IMR-90 (cell line): ENCODE measurements around the gene SEC31B. TPM values are rescaled to one million over a fixed set of nuclear protein-coding genes. Genes with fewer than 3 reads are reported as not detected.

ENCODE experiments used
- ATAC-seq: fragments of 200-7000 bp; cut with Tn5 transposase; 2 replicates; pipeline ENCODE4 v1.9.1; 2020; ENCODE audit warnings: low read depth, mild to moderate bottlenecking, moderate library complexity
- BruUV-seq: library from RNA; stranded (reverse); fragments of 400-500 nt; replicated peaks from 2 replicates; lab custom pipeline; 2021; lab: Mats Ljungman, UMichigan
- CTCF ChIA-PET: fragments of 300-600 bp; formaldehyde crosslinking; extraction: SDS; loops from one replicate; lab custom pipeline; 2021; ENCODE audit warnings: antibody characterized with exemption; lab: Yijun Ruan, JAX
- POLR2A ChIA-PET: fragments of 300-600 bp; sonication (Branson Sonifier 250); formaldehyde crosslinking; loops from one replicate; lab custom pipeline; 2022; ENCODE audit warnings: antibody characterized with exemption; ENCODE audit not compliant: unreplicated experiment; lab: Charles Lee
- DNase-seq: peaks from one replicate; pipeline ENCODE4 v3.0.0; 2013
- H2AFZ ChIP-seq: replicated peaks from 2 replicates; pipeline ENCODE3; 2013; ENCODE audit warnings: low read length, mild to moderate bottlenecking; ENCODE audit not compliant: poor library complexity
- H2AK5ac ChIP-seq: 2 replicates; pipeline ENCODE4 v1.6.1; 2013; ENCODE audit warnings: low read depth, low read length, inconsistent platforms
- H2AK9ac ChIP-seq: replicated peaks from 2 replicates; pipeline ENCODE3; 2013; ENCODE audit warnings: mild to moderate bottlenecking, low read depth, low read length, moderate library complexity; ENCODE audit not compliant: poor library complexity
- H2BK120ac ChIP-seq: 2 replicates; pipeline ENCODE4 v1.6.1; 2013; ENCODE audit warnings: low read depth, low read length, inconsistent platforms
- H2BK15ac ChIP-seq: 3 replicates; pipeline ENCODE4 v1.6.1; 2013; ENCODE audit warnings: low read depth, low read length, inconsistent platforms
- H2BK20ac ChIP-seq: 2 replicates; pipeline ENCODE4 v1.6.1; 2013; ENCODE audit warnings: low read depth, mild to moderate bottlenecking, inconsistent platforms, low read length, moderate library complexity
- H2BK5ac ChIP-seq: 2 replicates; pipeline ENCODE4 v1.6.1; 2013; ENCODE audit warnings: mild to moderate bottlenecking, low read depth, low read length, inconsistent platforms; ENCODE audit not compliant: poor library complexity, severe bottlenecking
- H3K14ac ChIP-seq: replicated peaks from 2 replicates; pipeline ENCODE4 v1.6.1; 2013; ENCODE audit warnings: low read depth, low read length, inconsistent platforms
- H3K18ac ChIP-seq: 2 replicates; pipeline ENCODE4 v1.6.1; 2013; ENCODE audit warnings: low read depth, low read length, control low read depth
- H3K23ac ChIP-seq: 2 replicates; pipeline ENCODE4 v1.6.1; 2013; ENCODE audit warnings: low read depth, low read length, inconsistent platforms
- H3K27ac ChIP-seq: 2 replicates; pipeline ENCODE4 v1.5.1; 2013; ENCODE audit warnings: mild to moderate bottlenecking, control low read depth, low read length; ENCODE audit not compliant: insufficient read depth
- H3K27me3 ChIP-seq: 2 replicates; pipeline ENCODE4 v1.6.1; 2013; ENCODE audit warnings: low read length; ENCODE audit not compliant: control insufficient read depth, insufficient read depth
- H3K36me3 ChIP-seq: 2 replicates; pipeline ENCODE4 v1.6.1; 2013; ENCODE audit warnings: low read length, mixed read lengths; ENCODE audit not compliant: control insufficient read depth, insufficient read depth
- H3K4ac ChIP-seq: 2 replicates; pipeline ENCODE4 v1.6.1; 2013; ENCODE audit warnings: low read depth, low read length, inconsistent platforms
- H3K4me1 ChIP-seq: 2 replicates; pipeline ENCODE4 v1.6.1; 2013; ENCODE audit warnings: low read length, mixed read lengths; ENCODE audit not compliant: control insufficient read depth, insufficient read depth
- H3K4me2 ChIP-seq: 2 replicates; pipeline ENCODE4 v1.6.1; 2013; ENCODE audit warnings: low read depth, mild to moderate bottlenecking, control low read depth, low read length, moderate library complexity
- H3K4me3 ChIP-seq: 2 replicates; pipeline ENCODE4 v1.5.1; 2013; ENCODE audit warnings: low read depth, mild to moderate bottlenecking, control low read depth, low read length, moderate library complexity; ENCODE audit not compliant: insufficient read depth
- H3K56ac ChIP-seq: 2 replicates; pipeline ENCODE4 v1.6.1; 2013; ENCODE audit warnings: low read length, inconsistent platforms; ENCODE audit not compliant: insufficient read depth; ENCODE audit errors: extremely low read depth
- H3K79me1 ChIP-seq, 2 experiments: 2 replicates each; pipeline ENCODE4 v1.6.1; 2013; ENCODE audit warnings: low read length in 2 of 2, inconsistent platforms in 1 of 2, low read depth in 1 of 2
- H3K9ac ChIP-seq: 2 replicates; pipeline ENCODE4 v1.6.1; 2013; ENCODE audit warnings: low read depth, low read length, control low read depth
- H3K9me1 ChIP-seq: 2 replicates; pipeline ENCODE4 v1.6.1; 2013; ENCODE audit warnings: low read length, inconsistent platforms; ENCODE audit not compliant: insufficient read depth
- H3K9me3 ChIP-seq: 2 replicates; pipeline ENCODE4 v1.6.1; 2013; ENCODE audit warnings: low read length; ENCODE audit not compliant: control insufficient read depth, insufficient read depth
- H4K20me1 ChIP-seq: 2 replicates; pipeline ENCODE4 v1.6.1; 2013; ENCODE audit warnings: low read length, inconsistent platforms; ENCODE audit not compliant: insufficient read depth
- H4K5ac ChIP-seq: 2 replicates; pipeline ENCODE4 v1.6.1; 2013; ENCODE audit warnings: mild to moderate bottlenecking, low read depth, low read length, control low read depth
- H4K8ac ChIP-seq, 2 experiments: 2 replicates each; pipeline ENCODE4 v1.6.1; 2013; ENCODE audit warnings: low read depth in 2 of 2, low read length in 2 of 2, control low read depth in 1 of 2, inconsistent platforms in 1 of 2
- H4K91ac ChIP-seq: 2 replicates; pipeline ENCODE4 v1.6.1; 2013; ENCODE audit warnings: low read depth, low read length, inconsistent platforms; ENCODE audit not compliant: insufficient read depth
- BHLHE40 ChIP-seq: fragments of 150-350 bp; IDR thresholded peaks from 2 replicates; pipeline ENCODE4 v1.6.1; 2016; ENCODE audit warnings: mild to moderate bottlenecking, low read depth, low read length
- CHD1 ChIP-seq: IDR thresholded peaks from 2 replicates; pipeline ENCODE4 v1.6.1; 2012; ENCODE audit warnings: low read depth, low read length, improper control_type of control experiment
- FOS ChIP-seq: fragments of 150-350 bp; IDR thresholded peaks from 2 replicates; pipeline ENCODE4 v1.6.1; 2016; ENCODE audit warnings: low read depth, low read length
- MAZ ChIP-seq: IDR thresholded peaks from 2 replicates; pipeline ENCODE4 v1.6.1; 2012; ENCODE audit warnings: low read depth, mild to moderate bottlenecking, low read length, improper control_type of control experiment, moderate library complexity, borderline replicate concordance
- MXI1 ChIP-seq: IDR thresholded peaks from 2 replicates; pipeline ENCODE4 v1.6.1; 2012; ENCODE audit warnings: low read depth, mild to moderate bottlenecking, low read length, moderate library complexity, borderline replicate concordance
- NFE2L2 ChIP-seq: fragments of 150-350 bp; IDR thresholded peaks from 2 replicates; pipeline ENCODE4 v1.6.1; 2016; ENCODE audit warnings: low read depth, mild to moderate bottlenecking, low read length
- POLR2A ChIP-seq: IDR thresholded peaks from 2 replicates; pipeline ENCODE4 v1.6.1; 2012; ENCODE audit warnings: mild to moderate bottlenecking, low read depth, low read length
- RFX5 ChIP-seq: IDR thresholded peaks from 2 replicates; pipeline ENCODE4 v1.8.0; 2012; ENCODE audit warnings: low read depth, mild to moderate bottlenecking, low read length, moderate library complexity
- SMC3 ChIP-seq: fragments of 150-350 bp; IDR thresholded peaks from 2 replicates; pipeline ENCODE4 v1.6.1; 2016; ENCODE audit warnings: low read depth, mild to moderate bottlenecking, antibody characterized with exemption, low read length, moderate library complexity
- WGBS, 2 experiments: methylation state at CpG; one replicate each; pipeline versions ENCODE4 v1.1.5 to v1.1.7; 2013; ENCODE audit warnings: missing lambda C conversion rate in 2 of 2; ENCODE audit not compliant: insufficient read length in 1 of 2; ENCODE audit errors: extremely low coverage in 2 of 2; 5-methylcytosine and 5-hydroxymethylcytosine counted together
- dilution Hi-C: fragments of 300-500 bp; cut with HindIII; formaldehyde crosslinking; loops from one replicate; pipeline ENCODE4 v1.14.3; 2018; ENCODE audit warnings: low sequenced_read_pairs; ENCODE audit not compliant: unreplicated experiment
- in situ Hi-C: fragments of 300-500 bp; cut with MboI; formaldehyde crosslinking; loops from 3 replicates; pipeline ENCODE4 v1.14.3; 2019; ENCODE audit warnings: low sequenced_read_pairs, inconsistent platforms, mixed read lengths
- intact Hi-C: fragments of 100-400 bp; cut with micrococcal nuclease; formaldehyde crosslinking; loops from 2 replicates; pipeline ENCODE4 v1.10.0; 2022
- polyA plus RNA-seq, 3 experiments: library from polyadenylated mRNA; depleted of rRNA; stranded (reverse); fragments of >200 nt; gene quantifications; 2 replicates each; pipeline ENCODE4 v1.2.3, GENCODE V29; 2012; ENCODE audit warnings: low replicate concordance in 1 of 3
- total RNA-seq: library from RNA; depleted of rRNA; stranded (reverse); fragments of >200 nt; gene quantifications from 2 replicates; pipeline ENCODE4 v1.2.3, GENCODE V29; 2012
- TF ChIP-seq, protein P1 (sequence below): fragments of 150-350 bp; IDR thresholded peaks from 2 replicates; pipeline ENCODE4 v1.6.1; 2017; ENCODE audit warnings: mild to moderate bottlenecking, antibody characterized with exemption, low read length, low read depth
- TF ChIP-seq, protein P2 (sequence below): fragments of 150-350 bp; IDR thresholded peaks from 2 replicates; pipeline ENCODE4 v1.6.1; 2016; ENCODE audit warnings: low read depth, mild to moderate bottlenecking, low read length, moderate library complexity, borderline replicate concordance

The SEC31B gene
- total and polyA plus RNA-seq, 2 of the 4 experiments (the other 2 are of a cell fraction): 1.3 to 8.1 TPM

DNA sequence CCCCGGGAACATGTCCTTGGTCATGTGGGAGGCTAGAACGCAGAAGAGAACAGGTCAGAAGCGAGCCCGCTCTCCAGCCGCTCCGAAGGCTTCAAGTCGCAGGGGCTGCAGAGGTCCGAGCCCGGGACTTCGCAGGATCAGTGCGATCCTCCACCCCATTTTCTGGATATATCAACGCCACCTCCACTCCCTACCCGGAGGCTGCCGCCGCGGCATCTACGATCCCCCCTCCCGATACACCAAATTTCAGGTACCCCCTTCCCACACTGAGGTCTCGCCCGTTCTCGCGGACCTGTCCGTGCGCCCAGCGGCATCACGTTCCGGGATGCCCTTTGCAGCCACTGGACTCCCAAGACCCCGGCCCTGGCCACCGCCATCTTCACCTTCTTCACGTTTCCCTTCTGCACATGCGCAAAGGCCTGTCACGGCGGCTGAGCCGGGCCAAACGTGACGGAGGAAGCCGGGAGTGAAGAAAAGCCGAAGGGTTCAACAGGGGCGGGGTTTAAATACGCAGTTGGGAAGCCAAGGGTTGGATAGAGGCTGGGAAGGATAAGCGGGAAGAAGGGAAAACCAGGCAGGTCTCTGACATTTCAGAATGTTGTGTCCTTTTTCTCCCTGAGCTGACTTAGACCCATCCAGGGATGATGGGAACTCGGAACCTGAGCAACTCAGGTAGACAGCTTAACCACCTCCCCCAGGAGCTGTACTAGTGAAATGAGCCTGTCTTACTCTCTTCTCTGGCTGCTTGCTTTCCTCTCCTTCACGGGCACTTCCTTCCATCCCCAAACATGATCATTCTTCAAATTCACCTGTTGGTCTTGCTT, 10.0 kb upstream of the SEC31B start, which contains the start of gene NDUFB8:
TSS of gene NDUFB8 (minus strand) at position 397 of the 824 bp plus-strand sequence. CDS start at position 377, 20 bp downstream.
- Histone ChIP-seq H3K36me3 (peaks cover 12% of the 10 kb centered on the region), H4K20me1 (no peaks in the 10 kb centered on the region), H4K8ac (peak within 1 kb of the TSS; percentile 97 to 98), H3K79me1 (peaks cover 10 to 37% of the 10 kb centered on the region in 2 experiments), H3K4me3 (peak within 1 kb of the TSS; percentile 86), H3K27ac (peak within 1 kb of the TSS; percentile 84), H4K5ac (peak within 1 kb of the TSS; percentile 96), H3K9me3 (no peaks in the 10 kb centered on the region), H3K23ac (peak within 1 kb of the TSS; percentile 95), H3K4me1 (peaks cover 5% of the 10 kb centered on the region), H2AK5ac (peak within 1 kb of the TSS; percentile 78), H2BK5ac (peak within 1 kb of the TSS; percentile 79), H2AFZ (peak within 1 kb of the TSS; percentile 96), H3K4ac (peak within 1 kb of the TSS; percentile 93), H2BK20ac (peak within 1 kb of the TSS; percentile 15; the same call in 1 of the 2 replicates), H2AK9ac (peak within 1 kb of the TSS; percentile 92), H3K27me3 (no peaks in the 10 kb centered on the region), H4K91ac (peak within 1 kb of the TSS; percentile 89), H2BK15ac (peak within 1 kb of the TSS; percentile 4; the same call in 1 of the 3 replicates), H3K56ac (peak within 1 kb of the TSS; percentile 88), H3K18ac (peak within 1 kb of the TSS; percentile 77), H2BK120ac (peak within 1 kb of the TSS; percentile 73), H3K9ac (peak within 1 kb of the TSS; percentile 94), H3K9me1 (peaks cover 16% of the 10 kb centered on the region), H3K14ac (peak within 1 kb of the TSS; percentile 95), H3K4me2 (peak within 1 kb of the TSS; percentile 91)
- in situ Hi-C loops: no loop called here
- ChIA-PET POLR2A (no interaction called here), CTCF (interaction anchor here (0.5 to 3.1 kb wide), 3 partner anchors 11 to 285 kb away, joined by 3 to 12 read pairs (median 5); no protein-coding TSS in a partner anchor)
- DNase-seq (peak; percentile 72), ATAC-seq (peak; percentile 97)
- intact Hi-C loops: no loop called here
- dilution Hi-C loops: no loop called here
- TF ChIP-seq MXI1: 0 out of 2 replicates have a peak, but pooled peaks have one; percentile 16
- TF ChIP-seq RFX5: no peak
- peak; percentile 70; the same call in 1 of the 2 replicates for TF ChIP-seq BHLHE40
- no peak for TF ChIP-seq MAZ
- TF ChIP-seq, protein P1, sequence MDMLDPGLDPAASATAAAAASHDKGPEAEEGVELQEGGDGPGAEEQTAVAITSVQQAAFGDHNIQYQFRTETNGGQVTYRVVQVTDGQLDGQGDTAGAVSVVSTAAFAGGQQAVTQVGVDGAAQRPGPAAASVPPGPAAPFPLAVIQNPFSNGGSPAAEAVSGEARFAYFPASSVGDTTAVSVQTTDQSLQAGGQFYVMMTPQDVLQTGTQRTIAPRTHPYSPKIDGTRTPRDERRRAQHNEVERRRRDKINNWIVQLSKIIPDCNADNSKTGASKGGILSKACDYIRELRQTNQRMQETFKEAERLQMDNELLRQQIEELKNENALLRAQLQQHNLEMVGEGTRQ: 0 out of 2 replicates have a peak, but pooled peaks have one; percentile 24
- no peak for TF ChIP-seq CHD1
- TF ChIP-seq NFE2L2: no peak
- TF ChIP-seq POLR2A: 0 out of 2 replicates have a peak, but pooled peaks have one; percentile 8
- no peak for TF ChIP-seq SMC3
- TF ChIP-seq FOS: no peak
- TF ChIP-seq, protein P2, sequence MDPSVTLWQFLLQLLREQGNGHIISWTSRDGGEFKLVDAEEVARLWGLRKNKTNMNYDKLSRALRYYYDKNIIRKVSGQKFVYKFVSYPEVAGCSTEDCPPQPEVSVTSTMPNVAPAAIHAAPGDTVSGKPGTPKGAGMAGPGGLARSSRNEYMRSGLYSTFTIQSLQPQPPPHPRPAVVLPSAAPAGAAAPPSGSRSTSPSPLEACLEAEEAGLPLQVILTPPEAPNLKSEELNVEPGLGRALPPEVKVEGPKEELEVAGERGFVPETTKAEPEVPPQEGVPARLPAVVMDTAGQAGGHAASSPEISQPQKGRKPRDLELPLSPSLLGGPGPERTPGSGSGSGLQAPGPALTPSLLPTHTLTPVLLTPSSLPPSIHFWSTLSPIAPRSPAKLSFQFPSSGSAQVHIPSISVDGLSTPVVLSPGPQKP: no peak
- BruUV-seq: no TSS peak
- WGBS, 2 experiments: 0% methylated on average over 12 of the region's 43 CpGs; no CpG with 5 or more reads in 1 of the 2 experiments
